Activated T-helper 17 cell treated with anti-CD3 and anti-CD28 coated beads, Interleukin-2, amount 50 U/mL, for 72 hours (primary cell): Measurements from ENCODE around the gene TEX12. TPM values are rescaled to one million over a fixed set of nuclear protein-coding genes. Genes with fewer than 3 reads are reported as not detected.

ENCODE experiments used
- ATAC-seq: fragments of 150-1000 bp; cut with Tn5 transposase; replicated peaks from 2 replicates; pipeline ENCODE4 v1.10.0; 2021; ENCODE audit warnings: mild to moderate bottlenecking, moderate library complexity
- H3K27ac Mint-ChIP-seq: one replicate; pipeline ENCODE4 v1.8.0; 2022; ENCODE audit warnings: mixed read lengths
- H3K27me3 Mint-ChIP-seq: one replicate; pipeline ENCODE4 v1.8.0; 2022; ENCODE audit warnings: mixed read lengths
- H3K36me3 Mint-ChIP-seq: one replicate; pipeline ENCODE4 v1.8.0; 2022; ENCODE audit warnings: low read depth, mild to moderate bottlenecking, mixed read lengths
- H3K4me1 Mint-ChIP-seq: one replicate; pipeline ENCODE4 v1.8.0; 2022; ENCODE audit warnings: mixed read lengths
- H3K4me3 Mint-ChIP-seq: one replicate; pipeline ENCODE4 v1.8.0; 2022; ENCODE audit warnings: mild to moderate bottlenecking, mixed read lengths
- H3K9me3 Mint-ChIP-seq: one replicate; pipeline ENCODE4 v1.8.0; 2022; ENCODE audit warnings: mixed read lengths
- total RNA-seq, 2 donors: library from RNA; stranded (reverse); gene quantifications; one replicate each; pipeline ENCODE4 v1.2.3, GENCODE V29; 2022

Gene TEX12, protein sequence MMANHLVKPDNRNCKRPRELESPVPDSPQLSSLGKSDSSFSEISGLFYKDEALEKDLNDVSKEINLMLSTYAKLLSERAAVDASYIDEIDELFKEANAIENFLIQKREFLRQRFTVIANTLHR
- total RNA-seq, result under 1 TPM; 0.24 to 0.99 TPM

- no peaks in the 10 kb centered on the region for H3K4me1 Mint-ChIP-seq
- H3K4me3 Mint-ChIP-seq, result no peak within 1 kb of the TSS
- no peak for ATAC-seq
- H3K27ac Mint-ChIP-seq, result no peak within 1 kb of the TSS
- no peaks in the 10 kb centered on the region for H3K9me3 Mint-ChIP-seq
- H3K36me3 Mint-ChIP-seq, result no peaks in the 10 kb centered on the region
- H3K27me3 Mint-ChIP-seq, result peaks cover 10% of the 10 kb centered on the region
These were observed at the start of gene TEX12 for GRCh38 chr11:112167145-112167544. TSS of gene TEX12 (plus strand) at chr11:112167372. CDS start at chr11:112169269, 1,897 bp downstream.

DNA sequence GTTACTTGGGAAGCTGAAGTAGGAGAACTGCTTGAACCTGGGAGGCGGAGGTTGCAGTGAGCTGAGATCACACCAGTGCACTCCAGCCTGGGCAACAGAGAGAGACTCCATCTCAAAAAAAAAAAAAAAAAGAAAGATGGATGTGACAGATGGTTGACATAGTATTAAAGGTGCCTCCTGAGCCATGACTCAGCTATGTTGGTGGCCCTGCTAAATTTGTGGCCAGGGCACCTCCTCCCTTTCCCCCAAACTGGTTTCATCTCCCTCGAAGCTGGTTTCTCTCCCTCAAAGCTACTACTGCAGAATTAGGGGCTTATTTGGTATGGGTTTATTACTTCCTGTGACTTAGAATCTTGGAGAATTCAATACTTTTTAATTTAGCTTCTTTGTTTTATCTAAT lies 49.0 kb upstream of the TEX12 start:
- Mint-ChIP-seq H3K9me3 (no peaks in the 10 kb centered on the region), H3K4me1 (no peaks in the 10 kb centered on the region), H3K27ac (no peak overlapping the region), H3K36me3 (no peaks in the 10 kb centered on the region), H3K27me3 (no peaks in the 10 kb centered on the region), H3K4me3 (no peak overlapping the region)
- peak; percentile 37 for ATAC-seq

GRCh38 chr11:112121981-112122615 lies 45.1 kb upstream of the TEX12 start:
- Mint-ChIP-seq H3K36me3 (no peaks in the 10 kb centered on the region), H3K9me3 (no peaks in the 10 kb centered on the region), H3K27ac (no peak overlapping the region), H3K4me1 (no peaks in the 10 kb centered on the region), H3K27me3 (no peaks in the 10 kb centered on the region), H3K4me3 (no peak overlapping the region)
- no peak for ATAC-seq

- H3K27me3 Mint-ChIP-seq, result no peaks in the 10 kb centered on the region
- ATAC-seq, result no peak
- no peak overlapping the region for H3K4me3 Mint-ChIP-seq
- H3K36me3 Mint-ChIP-seq, result no peaks in the 10 kb centered on the region
- no peaks in the 10 kb centered on the region for H3K4me1 Mint-ChIP-seq
- no peaks in the 10 kb centered on the region for H3K9me3 Mint-ChIP-seq
- no peak overlapping the region for H3K27ac Mint-ChIP-seq
These were observed 44.0 kb upstream of the TEX12 start for GRCh38 chr11:112123129-112123528.

- no peak for ATAC-seq
- Mint-ChIP-seq H3K27ac (peak overlapping the region; percentile 0), H3K27me3 (no peaks in the 10 kb centered on the region), H3K36me3 (no peaks in the 10 kb centered on the region), H3K4me3 (no peak overlapping the region), H3K4me1 (no peaks in the 10 kb centered on the region), H3K9me3 (no peaks in the 10 kb centered on the region)
These were observed 40.1 kb upstream of the TEX12 start for GRCh38 chr11:112127056-112127455.

GRCh38 chr11:112128483-112129121 lies 38.6 kb upstream of the TEX12 start:
- no peak overlapping the region for H3K27ac Mint-ChIP-seq
- no peak for ATAC-seq
- no peak overlapping the region for H3K4me3 Mint-ChIP-seq
- H3K36me3 Mint-ChIP-seq, result no peaks in the 10 kb centered on the region
- no peaks in the 10 kb centered on the region for H3K4me1 Mint-ChIP-seq
- H3K9me3 Mint-ChIP-seq, result no peaks in the 10 kb centered on the region
- H3K27me3 Mint-ChIP-seq, result no peaks in the 10 kb centered on the region

GRCh38 chr11:112129656-112130055 lies 37.5 kb upstream of the TEX12 start:
- H3K4me1 Mint-ChIP-seq, result no peaks in the 10 kb centered on the region
- no peaks in the 10 kb centered on the region for H3K9me3 Mint-ChIP-seq
- no peak for ATAC-seq
- H3K36me3 Mint-ChIP-seq, result no peaks in the 10 kb centered on the region
- no peak overlapping the region for H3K4me3 Mint-ChIP-seq
- no peaks in the 10 kb centered on the region for H3K27me3 Mint-ChIP-seq
- H3K27ac Mint-ChIP-seq, result no peak overlapping the region

DNA sequence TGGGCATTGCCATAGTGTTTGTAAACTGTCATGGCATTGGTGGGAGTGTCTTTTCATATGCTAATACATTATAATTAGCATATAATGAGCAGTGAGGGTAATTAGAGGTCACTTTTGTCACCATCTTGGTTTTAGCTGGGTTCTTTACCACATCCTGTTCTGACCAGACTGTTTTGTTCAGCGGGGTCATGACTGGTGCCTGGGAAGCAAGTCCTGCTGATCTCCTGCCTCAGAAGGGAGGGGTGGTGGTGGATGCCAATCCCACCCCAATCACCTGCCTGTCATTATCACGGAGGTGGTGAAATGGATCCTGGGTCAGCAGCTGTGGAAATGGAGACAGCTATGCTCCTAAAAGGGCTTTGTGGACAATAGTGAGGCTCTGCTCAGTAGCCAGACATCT lies 34.4 kb upstream of the TEX12 start:
- Mint-ChIP-seq H3K9me3 (no peaks in the 10 kb centered on the region), H3K27ac (no peak overlapping the region), H3K27me3 (no peaks in the 10 kb centered on the region), H3K4me1 (no peaks in the 10 kb centered on the region), H3K4me3 (no peak overlapping the region), H3K36me3 (no peaks in the 10 kb centered on the region)
- no peak for ATAC-seq

GRCh38 chr11:112134473-112134872 lies 32.7 kb upstream of the TEX12 start:
- Mint-ChIP-seq H3K27ac (no peak overlapping the region), H3K36me3 (no peaks in the 10 kb centered on the region), H3K27me3 (no peaks in the 10 kb centered on the region), H3K4me1 (no peaks in the 10 kb centered on the region), H3K9me3 (no peaks in the 10 kb centered on the region), H3K4me3 (no peak overlapping the region)
- ATAC-seq, result no peak

DNA sequence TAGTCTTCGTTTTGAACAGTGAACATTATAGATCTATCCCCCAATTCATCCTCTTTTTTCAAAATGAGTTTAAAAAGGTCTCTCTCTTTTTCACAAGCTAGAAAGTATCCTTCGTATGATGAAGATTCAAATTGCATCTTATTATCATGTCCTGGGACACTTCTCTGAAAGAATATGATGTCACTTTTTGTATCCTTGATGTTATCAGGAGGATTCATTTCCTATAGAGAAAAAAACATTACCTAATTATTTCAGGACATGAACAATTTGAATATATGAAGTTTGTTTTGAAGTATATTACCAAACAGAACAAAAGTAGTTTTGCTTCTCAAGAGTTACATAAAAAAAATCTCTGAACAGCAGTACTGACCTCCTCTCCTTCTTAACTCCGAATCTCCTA lies 23.6 kb upstream of the TEX12 start:
- no peak overlapping the region for H3K27ac Mint-ChIP-seq
- H3K9me3 Mint-ChIP-seq, result peaks cover 7% of the 10 kb centered on the region
- no peaks in the 10 kb centered on the region for H3K36me3 Mint-ChIP-seq
- H3K4me3 Mint-ChIP-seq, result no peak overlapping the region
- ATAC-seq, result no peak
- no peaks in the 10 kb centered on the region for H3K4me1 Mint-ChIP-seq
- no peaks in the 10 kb centered on the region for H3K27me3 Mint-ChIP-seq

GRCh38 chr11:112150517-112150916 lies 16.7 kb upstream of the TEX12 start:
- Mint-ChIP-seq H3K27me3 (no peaks in the 10 kb centered on the region), H3K9me3 (no peaks in the 10 kb centered on the region), H3K27ac (no peak overlapping the region), H3K4me1 (no peaks in the 10 kb centered on the region), H3K4me3 (no peak overlapping the region), H3K36me3 (no peaks in the 10 kb centered on the region)
- ATAC-seq, result no peak

- H3K36me3 Mint-ChIP-seq, result no peaks in the 10 kb centered on the region
- H3K27me3 Mint-ChIP-seq, result no peaks in the 10 kb centered on the region
- H3K4me3 Mint-ChIP-seq, result no peak overlapping the region
- H3K4me1 Mint-ChIP-seq, result peaks cover 5% of the 10 kb centered on the region
- no peak for ATAC-seq
- H3K27ac Mint-ChIP-seq, result no peak overlapping the region
- no peaks in the 10 kb centered on the region for H3K9me3 Mint-ChIP-seq
These were observed 10.8 kb upstream of the TEX12 start for GRCh38 chr11:112156153-112156955.

DNA sequence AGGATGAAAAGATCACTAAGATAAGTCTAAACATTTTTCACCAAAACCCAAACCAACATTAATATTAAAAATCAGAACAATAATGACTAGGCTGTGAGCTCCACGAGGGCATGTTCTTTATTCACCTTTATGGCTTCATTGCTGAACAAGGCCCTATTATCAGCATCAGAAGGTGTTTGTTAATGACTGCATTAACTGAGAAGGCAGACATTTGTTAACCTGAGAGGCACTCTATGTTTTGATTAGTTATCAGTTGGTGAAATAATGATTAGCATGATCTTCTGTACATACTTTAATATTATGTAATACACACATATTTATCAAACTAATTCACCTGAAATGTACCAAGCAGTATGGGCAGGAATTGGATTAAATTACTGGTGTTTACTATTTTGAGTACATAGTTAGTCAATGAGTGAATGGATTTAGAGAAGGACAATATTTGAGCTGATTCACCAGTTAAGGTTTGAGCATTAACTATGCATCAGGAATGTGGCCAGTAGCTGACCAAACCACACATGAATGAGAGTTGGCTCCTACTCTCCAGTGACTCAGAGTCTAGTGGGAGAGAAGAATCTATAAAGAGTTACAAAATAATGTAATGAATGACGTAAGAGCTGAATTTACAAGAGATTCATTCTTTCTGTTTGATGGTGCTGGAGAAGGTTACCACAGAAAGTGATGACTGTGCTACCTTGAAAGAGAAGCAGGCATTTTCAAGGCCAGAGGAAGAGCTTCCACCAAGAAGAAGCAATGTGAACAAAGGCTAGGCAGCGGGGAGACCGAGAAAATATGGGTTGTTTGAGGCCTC lies 10.0 kb upstream of the TEX12 start:
- Mint-ChIP-seq H3K9me3 (no peaks in the 10 kb centered on the region), H3K27me3 (no peaks in the 10 kb centered on the region), H3K36me3 (no peaks in the 10 kb centered on the region), H3K4me1 (peaks cover 5% of the 10 kb centered on the region), H3K4me3 (no peak overlapping the region), H3K27ac (no peak overlapping the region)
- ATAC-seq, result peak; percentile 98
